GM12865 (cell line): ENCODE results near the gene CD70.
A peak's percentile ranks its signal among the peaks of the same experiment; 100 is the strongest.
"Not testable (repeated sequence)": the region's sequence is repeated elsewhere in the genome, so short reads cannot be mapped to it uniquely, and the experiment has no call there.

Experiments
- DNase-seq: peaks from one replicate; pipeline ENCODE4 v3.0.0; 2010; ENCODE audit warnings: low read depth
- H3K4me3 ChIP-seq: 2 replicates; pipeline ENCODE4 v1.5.1; 2011; ENCODE audit warnings: mild to moderate bottlenecking, low read depth, low read length, control low read depth
- CTCF ChIP-seq: IDR thresholded peaks from 2 replicates; pipeline ENCODE4 v1.5.1; 2011; ENCODE audit warnings: low read length, control low read depth, low read depth, inconsistent platforms; ENCODE audit not compliant: insufficient read depth; ENCODE audit errors: missing control alignments

CD70 gene

DNA sequence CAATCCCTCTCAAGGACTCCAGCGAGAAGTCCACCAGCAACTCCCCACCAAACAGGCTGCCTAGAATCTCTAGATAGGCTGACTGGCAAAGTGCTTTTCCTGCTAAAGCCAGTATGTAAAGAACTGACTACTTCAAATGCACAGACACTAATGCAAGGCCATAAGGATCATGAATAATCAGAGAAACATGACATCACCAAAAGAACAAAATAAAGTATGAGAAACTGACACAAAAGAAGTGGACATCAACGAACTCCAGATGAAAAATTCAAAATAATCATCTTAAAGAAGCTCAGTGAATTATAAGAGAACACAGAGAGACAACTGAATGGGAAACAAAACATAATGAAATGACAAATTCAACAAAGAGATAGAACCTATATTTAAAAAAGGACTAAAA lies 26.4 kb upstream of the CD70 start:
- no peak for DNase-seq
- no peak for TF ChIP-seq CTCF
- no peak overlapping the region for H3K4me3 ChIP-seq

- DNase-seq, result peak; percentile 83
- TF ChIP-seq CTCF, result no peak
These were observed 25.1 kb upstream of the CD70 start for GRCh38 chr19:6616011-6616410.

GRCh38 chr19:6613711-6614110 lies 22.8 kb upstream of the CD70 start:
- H3K4me3 ChIP-seq, result no peak overlapping the region
- TF ChIP-seq CTCF, result no peak
- DNase-seq, result peak; percentile 76

More at GRCh38 chr19:6616011-6616410, 25.1 kb upstream of the CD70 start:
- no peak overlapping the region for H3K4me3 ChIP-seq

- no peak overlapping the region for H3K4me3 ChIP-seq
- no peak for DNase-seq
- TF ChIP-seq CTCF, result no peak
These were observed 20.2 kb upstream of the CD70 start for GRCh38 chr19:6610934-6611852.

- DNase-seq, result peak; percentile 86
- TF ChIP-seq CTCF, result no peak
- peak overlapping the region; percentile 2; the same call in 1 of the 2 replicates for H3K4me3 ChIP-seq
These were observed 18.0 kb upstream of the CD70 start for GRCh38 chr19:6608940-6609339.

GRCh38 chr19:6608146-6608545 lies 17.2 kb upstream of the CD70 start:
- DNase-seq, H3K4me3 ChIP-seq: not testable (repeated sequence)

GRCh38 chr19:6606276-6607070 lies 15.5 kb upstream of the CD70 start:
- not testable (repeated sequence) for DNase-seq, H3K4me3 ChIP-seq
